Measurements from ENCODE around the gene FCN3.

The FCN3 gene

GRCh38 chr1:27355683-27356082, 18.9 kb downstream of the FCN3 start:
- no peak overlapping the region for H3K27ac Mint-ChIP-seq
- H3K36me3 Mint-ChIP-seq (ENCODE audit: low read depth), result peaks cover 8% of the 10 kb centered on the region
- peaks cover 7% of the 10 kb centered on the region for H3K4me1 Mint-ChIP-seq
- no peaks in the 10 kb centered on the region for H3K9me3 Mint-ChIP-seq
- H3K4me3 Mint-ChIP-seq, result no peak overlapping the region
- TF ChIP-seq, protein P1, sequence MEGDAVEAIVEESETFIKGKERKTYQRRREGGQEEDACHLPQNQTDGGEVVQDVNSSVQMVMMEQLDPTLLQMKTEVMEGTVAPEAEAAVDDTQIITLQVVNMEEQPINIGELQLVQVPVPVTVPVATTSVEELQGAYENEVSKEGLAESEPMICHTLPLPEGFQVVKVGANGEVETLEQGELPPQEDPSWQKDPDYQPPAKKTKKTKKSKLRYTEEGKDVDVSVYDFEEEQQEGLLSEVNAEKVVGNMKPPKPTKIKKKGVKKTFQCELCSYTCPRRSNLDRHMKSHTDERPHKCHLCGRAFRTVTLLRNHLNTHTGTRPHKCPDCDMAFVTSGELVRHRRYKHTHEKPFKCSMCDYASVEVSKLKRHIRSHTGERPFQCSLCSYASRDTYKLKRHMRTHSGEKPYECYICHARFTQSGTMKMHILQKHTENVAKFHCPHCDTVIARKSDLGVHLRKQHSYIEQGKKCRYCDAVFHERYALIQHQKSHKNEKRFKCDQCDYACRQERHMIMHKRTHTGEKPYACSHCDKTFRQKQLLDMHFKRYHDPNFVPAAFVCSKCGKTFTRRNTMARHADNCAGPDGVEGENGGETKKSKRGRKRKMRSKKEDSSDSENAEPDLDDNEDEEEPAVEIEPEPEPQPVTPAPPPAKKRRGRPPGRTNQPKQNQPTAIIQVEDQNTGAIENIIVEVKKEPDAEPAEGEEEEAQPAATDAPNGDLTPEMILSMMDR (IDR thresholded peaks at IDR 0.05; ENCODE audit: unreplicated experiment in 3 of 3), result no peak
- peaks cover 33% of the 10 kb centered on the region for H3K27me3 Mint-ChIP-seq (ENCODE audit: low read depth)

DNA sequence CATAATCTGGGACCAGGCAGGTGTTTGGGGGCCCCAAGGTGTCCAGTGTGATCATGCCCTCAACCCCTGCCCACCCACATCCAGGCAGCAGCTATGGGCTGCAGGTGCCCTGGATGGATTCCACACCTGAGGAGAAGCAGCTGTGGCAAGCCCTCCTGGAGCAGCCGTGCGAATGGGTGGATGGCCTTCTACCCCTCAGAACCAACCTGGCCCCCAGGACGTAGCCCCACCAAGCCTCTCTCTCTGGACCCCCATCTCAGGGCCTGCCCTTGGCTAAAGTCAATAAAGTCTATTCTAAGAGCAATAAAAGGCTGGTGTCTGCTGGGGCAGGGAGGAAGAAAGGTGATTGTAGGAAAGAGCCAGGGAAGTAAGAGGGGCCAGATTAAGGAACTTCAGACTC, 21.0 kb downstream of the FCN3 start:
- Mint-ChIP-seq H3K36me3 (ENCODE audit: low read depth) (peaks cover 5% of the 10 kb centered on the region), H3K9me3 (no peaks in the 10 kb centered on the region), H3K27me3 (ENCODE audit: low read depth) (peaks cover 21% of the 10 kb centered on the region), H3K4me1 (no peaks in the 10 kb centered on the region), H3K27ac (no peak overlapping the region), H3K4me3 (no peak overlapping the region)
- TF ChIP-seq, protein P1 (IDR thresholded peaks at IDR 0.05; ENCODE audit: unreplicated experiment in 3 of 3), result no peak

- Mint-ChIP-seq H3K27ac (no peak overlapping the region), H3K36me3 (ENCODE audit: low read depth) (peaks cover 5% of the 10 kb centered on the region), H3K27me3 (ENCODE audit: low read depth) (peaks cover 23% of the 10 kb centered on the region), H3K4me3 (no peak overlapping the region), H3K9me3 (no peaks in the 10 kb centered on the region), H3K4me1 (no peaks in the 10 kb centered on the region)
- TF ChIP-seq, protein P1 (IDR thresholded peaks at IDR 0.05; ENCODE audit: unreplicated experiment in 3 of 3), result no peak
Measured at GRCh38 chr1:27353166-27353565, 21.5 kb downstream of the FCN3 start.

GRCh38 chr1:27351541-27352107, 23.0 kb downstream of the FCN3 start:
- Mint-ChIP-seq H3K9me3 (no peaks in the 10 kb centered on the region), H3K4me1 (no peaks in the 10 kb centered on the region), H3K4me3 (peak overlapping the region; percentile 74 to 80 (median 74)), H3K27me3 (ENCODE audit: low read depth) (peaks cover 29% of the 10 kb centered on the region), H3K27ac (peak overlapping the region in 2 of 3 experiments; percentile 19 to 44), H3K36me3 (ENCODE audit: low read depth) (peaks cover 5% of the 10 kb centered on the region)
- TF ChIP-seq, protein P1 (IDR thresholded peaks at IDR 0.05; ENCODE audit: unreplicated experiment in 3 of 3), result no peak

DNA sequence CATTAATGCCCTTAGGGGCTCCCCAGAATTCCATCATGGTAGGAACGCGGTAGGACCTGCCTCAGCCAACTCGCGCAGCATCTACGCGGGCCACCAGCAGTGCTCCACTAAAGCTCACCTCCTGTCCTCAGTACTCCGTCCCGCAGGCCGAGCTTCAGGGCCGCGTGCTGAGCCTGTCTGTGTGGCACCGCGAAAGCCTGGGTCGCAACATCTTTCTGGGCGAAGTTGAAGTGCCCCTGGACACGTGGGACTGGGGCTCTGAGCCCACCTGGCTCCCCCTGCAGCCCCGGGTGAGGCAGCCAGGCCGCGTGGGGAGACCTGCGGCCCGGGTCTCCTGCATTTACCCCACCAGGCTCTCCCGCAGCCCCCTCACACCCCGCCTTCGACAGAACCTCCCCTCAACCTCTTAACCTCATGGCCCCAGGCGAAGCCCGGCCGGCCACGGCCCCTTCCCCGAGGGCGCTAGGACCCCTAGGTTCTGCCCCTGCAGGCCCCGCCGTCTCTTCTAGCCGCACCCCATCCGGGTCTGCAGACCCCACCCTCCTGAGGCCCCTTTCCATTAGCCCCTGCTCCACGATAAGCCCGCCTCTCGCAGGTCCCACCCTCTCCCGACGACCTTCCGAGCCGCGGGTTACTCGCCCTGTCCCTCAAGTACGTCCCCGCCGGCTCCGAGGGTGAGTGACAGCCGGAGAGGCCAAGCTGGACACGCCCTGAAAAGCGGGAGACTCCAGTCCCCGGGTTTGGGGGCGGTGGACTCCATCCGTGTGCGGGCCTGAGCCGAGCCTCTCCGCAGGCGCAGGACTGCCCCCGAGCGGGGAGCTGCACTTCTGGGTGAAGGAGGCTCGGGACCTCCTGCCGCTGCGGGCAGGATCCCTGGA, 23.7 kb downstream of the FCN3 start:
- Mint-ChIP-seq H3K4me3 (peak overlapping the region; percentile 74 to 80 (median 74)), H3K4me1 (no peaks in the 10 kb centered on the region), H3K9me3 (no peaks in the 10 kb centered on the region), H3K36me3 (ENCODE audit: low read depth) (peaks cover 5% of the 10 kb centered on the region), H3K27me3 (ENCODE audit: low read depth) (peaks cover 29% of the 10 kb centered on the region), H3K27ac (peak overlapping the region in 1 of 3 experiments; percentile 44)
- TF ChIP-seq, protein P1 (IDR thresholded peaks at IDR 0.05; ENCODE audit: unreplicated experiment in 3 of 3), result no peak

All from nephron (organoid).